ENCODE results near the gene CLEC1A. TPM values are rescaled to one million over a fixed set of nuclear protein-coding genes. Genes with fewer than 3 reads are reported as not detected.
A peak's percentile ranks its signal among the peaks of the same experiment; 100 is the strongest.
"Not testable (repeated sequence)": the region's sequence is repeated elsewhere in the genome, so short reads cannot be mapped to it uniquely, and the experiment has no call there.

Gene CLEC1A
- total RNA-seq, 1 experiment from 2014 or later, result 0.06 TPM

DNA sequence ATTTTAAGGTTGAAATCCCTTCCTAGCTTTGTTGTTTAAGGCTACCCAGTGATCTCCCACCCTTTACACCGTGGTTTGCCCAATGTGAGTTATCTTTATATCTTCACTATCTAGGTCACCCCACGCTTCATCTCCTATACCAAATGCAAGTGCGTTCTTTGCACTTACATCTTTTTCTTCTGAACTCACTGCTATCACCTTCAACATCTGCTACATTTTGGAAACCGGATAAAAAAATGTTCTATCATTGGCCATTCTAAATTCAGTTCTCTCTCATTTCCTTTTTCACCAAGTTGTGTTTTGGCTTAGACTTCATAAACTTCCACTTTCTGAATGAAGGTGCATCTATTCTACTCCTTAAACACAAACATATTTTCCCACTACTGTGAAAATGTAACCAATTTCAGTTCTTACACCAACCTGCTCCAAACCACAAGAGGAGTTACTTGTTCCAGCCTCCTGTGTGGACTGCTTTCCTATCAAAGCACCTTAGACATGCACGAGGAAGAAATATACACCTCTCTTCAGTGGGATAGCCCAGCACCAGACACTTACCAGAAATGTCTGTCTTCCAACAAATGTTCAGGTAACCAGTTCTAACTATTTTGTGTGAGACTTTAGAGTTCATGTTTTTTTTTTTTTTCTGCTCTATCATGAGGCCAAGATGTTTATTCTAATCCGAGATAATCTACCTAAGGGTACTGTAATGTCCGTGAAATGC lies 46.4 kb downstream of the CLEC1A start:
- no peak for DNase-seq (ENCODE audit: low read depth)

GRCh38 chr12:10048526-10048925 lies 50.3 kb downstream of the CLEC1A start:
- no peak for DNase-seq (ENCODE audit: low read depth)

DNA sequence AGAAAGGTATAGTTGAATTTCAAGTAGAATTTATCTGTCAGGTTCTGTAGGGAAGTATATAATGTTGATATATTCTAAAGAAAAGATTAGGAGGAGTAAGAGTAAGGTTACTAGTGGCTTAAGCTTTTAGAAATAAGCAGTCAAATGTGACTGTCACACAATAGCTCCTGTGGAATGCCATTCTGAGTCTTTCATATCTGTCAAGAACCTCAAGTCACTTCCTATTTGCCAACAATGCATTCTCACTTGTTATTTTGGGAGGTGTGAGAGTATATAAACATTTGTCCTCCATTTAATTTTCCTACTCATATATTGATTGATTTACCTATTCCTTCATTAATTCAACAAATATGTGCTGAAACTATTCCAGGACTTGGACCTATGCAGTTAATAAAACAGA lies 56.6 kb downstream of the CLEC1A start:
- DNase-seq (ENCODE audit: low read depth), result no peak

DNA sequence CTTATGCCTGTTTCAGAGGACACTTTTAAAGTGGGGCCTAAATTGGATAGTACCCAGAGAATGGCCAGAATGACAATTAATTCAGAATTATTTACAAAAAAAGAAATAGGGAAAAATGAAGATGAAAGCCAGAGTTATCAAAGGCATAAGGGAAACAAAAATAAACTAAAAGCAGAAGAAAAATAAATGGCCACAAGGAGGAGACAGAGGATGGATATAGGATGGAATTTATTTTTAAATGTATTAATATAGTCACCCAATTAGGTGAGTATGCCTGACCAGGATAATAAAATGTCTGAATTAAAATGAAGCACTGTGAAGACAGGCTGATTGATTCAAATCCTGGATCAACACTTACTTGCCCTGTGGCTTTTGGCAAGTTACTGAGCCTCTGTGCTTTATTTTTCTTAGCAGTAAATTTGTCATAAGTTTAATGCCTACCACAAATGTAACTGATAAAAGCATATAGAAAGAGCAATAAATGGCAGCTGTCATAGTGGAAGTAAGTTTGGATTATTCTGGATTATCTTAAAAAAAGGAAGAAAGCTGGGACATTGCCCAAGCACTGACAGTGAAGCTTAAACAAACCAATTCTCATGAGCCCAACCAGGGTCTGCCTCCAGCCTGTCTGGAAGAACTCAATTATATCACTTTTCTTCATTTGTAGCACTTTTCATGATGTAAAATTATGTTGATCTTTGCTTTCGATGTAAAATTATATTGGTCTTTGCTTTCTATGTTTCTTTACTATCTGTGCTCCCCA lies 64.8 kb downstream of the CLEC1A start:
- no peak for DNase-seq (ENCODE audit: low read depth)

DNA sequence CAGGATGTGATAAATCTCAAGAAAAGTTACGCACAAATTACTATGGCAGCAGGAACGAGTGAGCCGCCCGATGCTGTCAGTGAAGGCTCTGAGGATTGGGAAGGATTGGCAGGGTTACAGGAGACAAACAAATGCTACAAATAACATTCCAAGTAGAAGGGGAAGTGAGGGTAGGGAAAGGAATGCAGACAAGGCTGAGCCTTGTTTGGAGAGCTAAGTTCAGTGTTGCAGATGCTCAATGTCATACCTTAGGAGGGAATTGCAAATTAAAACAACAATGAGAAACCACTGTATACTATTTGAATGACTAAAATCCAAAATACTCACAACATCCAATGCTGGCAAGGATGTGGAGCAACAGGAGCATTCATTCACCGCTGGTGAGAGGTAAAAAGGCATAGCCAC lies 67.0 kb downstream of the CLEC1A start:
- DNase-seq (ENCODE audit: low read depth), result peak; percentile 39

DNA sequence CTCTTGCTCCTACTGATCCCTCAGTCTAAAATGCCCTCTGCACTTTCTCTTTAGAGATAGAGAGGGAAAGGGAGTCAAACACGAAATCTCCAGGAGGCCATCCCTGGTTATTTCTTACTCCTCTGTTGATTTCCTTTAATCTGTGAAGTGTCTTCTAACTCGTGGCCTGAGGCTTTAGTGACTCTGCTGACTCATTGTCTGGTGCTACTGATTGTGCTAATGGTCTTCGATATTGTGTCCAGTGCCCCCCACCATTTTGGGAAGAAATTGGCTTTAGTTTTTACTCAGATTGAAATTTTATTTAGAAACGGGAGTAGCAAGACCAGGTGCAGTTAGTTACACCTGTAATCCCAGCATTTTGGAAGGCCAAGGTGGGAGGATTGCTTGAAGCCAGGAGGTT lies 67.5 kb downstream of the CLEC1A start:
- no peak for DNase-seq (ENCODE audit: low read depth)

GRCh38 chr12:10030446-10030845 lies 68.3 kb downstream of the CLEC1A start, which contains the start of gene CLEC9A:
TSS of gene CLEC9A (plus strand) at chr12:10030682. CDS start at chr12:10052688, 22,006 bp downstream.
- no peak for DNase-seq (ENCODE audit: low read depth)

DNA sequence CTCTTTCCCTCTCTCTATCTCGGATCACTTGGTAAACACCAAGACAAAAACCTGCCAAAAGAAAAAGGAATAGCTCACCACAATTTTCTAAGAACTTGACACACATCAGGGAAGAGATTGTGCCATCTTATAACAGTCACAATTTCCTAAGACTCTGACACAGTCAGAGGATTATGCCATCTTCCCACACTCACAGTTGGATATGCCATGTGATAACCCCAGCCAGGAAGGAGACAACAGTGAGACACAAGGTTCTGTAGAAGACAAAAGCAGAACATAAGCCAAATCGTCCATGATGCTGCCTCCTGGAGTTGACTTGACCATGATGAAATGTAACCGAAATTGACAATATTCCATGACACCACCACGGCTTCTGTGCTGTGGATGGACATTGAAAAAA lies 71.1 kb downstream of the CLEC1A start:
- peak; percentile 15 for DNase-seq (ENCODE audit: low read depth)

DNA sequence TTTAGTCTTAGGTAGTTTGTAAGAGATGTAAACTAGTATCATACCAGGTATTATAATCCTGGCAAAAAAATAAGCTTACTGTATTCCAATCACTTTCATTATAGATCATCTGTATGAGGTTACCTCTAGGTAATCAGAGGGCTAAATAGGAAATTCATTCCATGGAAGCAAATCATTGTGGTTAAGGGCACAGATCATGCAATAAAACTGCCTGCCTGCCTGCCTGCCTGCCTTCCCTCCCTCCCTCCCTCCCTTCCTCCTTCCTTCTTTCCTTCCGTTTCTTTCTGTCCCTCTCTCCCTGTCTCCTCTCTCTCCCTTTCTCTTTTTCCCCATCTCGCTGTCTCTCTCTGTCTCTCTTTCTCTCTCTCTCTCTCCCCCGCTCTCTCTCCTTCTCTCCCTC lies 71.5 kb downstream of the CLEC1A start:
- DNase-seq (ENCODE audit: low read depth), result peak; percentile 4

- not testable (repeated sequence) for DNase-seq (ENCODE audit: low read depth)
Observed at GRCh38 chr12:10026666-10027065, 72.1 kb downstream of the CLEC1A start.

DNA sequence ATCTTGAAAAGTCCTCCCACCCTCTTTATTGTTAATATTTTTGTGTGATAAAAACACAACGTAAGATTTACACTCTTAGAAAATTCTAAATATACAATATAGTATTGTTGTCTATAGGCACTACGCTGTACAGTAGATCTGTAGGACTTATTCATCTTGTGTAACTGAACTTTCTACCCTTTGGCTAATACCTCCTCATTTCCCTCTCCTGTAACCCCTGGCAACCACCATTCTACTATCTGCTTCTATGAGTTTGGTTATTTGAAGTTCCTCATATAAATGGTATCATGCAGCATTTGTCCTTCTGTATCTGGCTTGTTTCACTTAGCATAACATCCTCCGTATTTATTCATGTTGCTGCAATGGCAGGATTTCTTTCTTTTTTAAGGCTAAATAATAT lies 73.5 kb downstream of the CLEC1A start:
- no peak for DNase-seq (ENCODE audit: low read depth)

- no peak for DNase-seq (ENCODE audit: low read depth)
Observed at GRCh38 chr12:10021342-10021741, 77.4 kb downstream of the CLEC1A start.

Other genes starting within 250 kb of the CLEC1A start
- gene CLEC2B, start 229.6 kb downstream of the CLEC1A start, total RNA-seq (2014; rRNA removed; shearing (Covaris generic)), result 0.60 and 1.3 TPM in 2 replicates
- not detected in 2 replicates for gene KLRF2, start 217.5 kb downstream of the CLEC1A start, total RNA-seq (2014; rRNA removed; shearing (Covaris generic))
- gene CLEC2A, start 166.6 kb downstream of the CLEC1A start, total RNA-seq (2014; rRNA removed; shearing (Covaris generic)), result not detected in 2 replicates
- gene CLEC12A, start 127.6 kb downstream of the CLEC1A start, total RNA-seq (2014; rRNA removed; shearing (Covaris generic)), result not detected in 2 replicates
- gene CLEC1B, start 99.9 kb downstream of the CLEC1A start, total RNA-seq (2014; rRNA removed; shearing (Covaris generic)), result not detected in 2 replicates
- gene CLEC12B, start 88.4 kb downstream of the CLEC1A start, total RNA-seq (2014; rRNA removed; shearing (Covaris generic)), result not detected in 2 replicates
- not detected in 2 replicates for gene CLEC9A, start 68.3 kb downstream of the CLEC1A start, total RNA-seq (2014; rRNA removed; shearing (Covaris generic))
- gene CLEC7A, start 31.2 kb upstream of the CLEC1A start, total RNA-seq (2014; rRNA removed; shearing (Covaris generic)), result not detected in 2 replicates
- gene OLR1, start 73.1 kb upstream of the CLEC1A start, total RNA-seq (2014; rRNA removed; shearing (Covaris generic)), result 0.06 TPM in 1 of 2 replicates, not detected in the other
- 0.57 and 1.8 TPM in 2 replicates for gene TMEM52B, start 80.0 kb upstream of the CLEC1A start, total RNA-seq (2014; rRNA removed; shearing (Covaris generic))
- gene GABARAPL1, start 113.9 kb upstream of the CLEC1A start, total RNA-seq (2014; rRNA removed; shearing (Covaris generic)), result 14.5 and 19.5 TPM in 2 replicates
- gene KLRD1, start 208.9 kb upstream of the CLEC1A start, total RNA-seq (2014; rRNA removed; shearing (Covaris generic)), result 0.29 TPM in 1 of 2 replicates, not detected in the other